GM12874 (cell line): ENCODE measurements around the gene COL4A2.

Experiments
- CTCF ChIP-seq: IDR thresholded peaks from 2 replicates; pipeline ENCODE4 v1.5.1; 2011; ENCODE audit warnings: low read depth, mild to moderate bottlenecking, control low read depth, low read length, moderate library complexity; ENCODE audit not compliant: insufficient read depth

The COL4A2 gene

DNA sequence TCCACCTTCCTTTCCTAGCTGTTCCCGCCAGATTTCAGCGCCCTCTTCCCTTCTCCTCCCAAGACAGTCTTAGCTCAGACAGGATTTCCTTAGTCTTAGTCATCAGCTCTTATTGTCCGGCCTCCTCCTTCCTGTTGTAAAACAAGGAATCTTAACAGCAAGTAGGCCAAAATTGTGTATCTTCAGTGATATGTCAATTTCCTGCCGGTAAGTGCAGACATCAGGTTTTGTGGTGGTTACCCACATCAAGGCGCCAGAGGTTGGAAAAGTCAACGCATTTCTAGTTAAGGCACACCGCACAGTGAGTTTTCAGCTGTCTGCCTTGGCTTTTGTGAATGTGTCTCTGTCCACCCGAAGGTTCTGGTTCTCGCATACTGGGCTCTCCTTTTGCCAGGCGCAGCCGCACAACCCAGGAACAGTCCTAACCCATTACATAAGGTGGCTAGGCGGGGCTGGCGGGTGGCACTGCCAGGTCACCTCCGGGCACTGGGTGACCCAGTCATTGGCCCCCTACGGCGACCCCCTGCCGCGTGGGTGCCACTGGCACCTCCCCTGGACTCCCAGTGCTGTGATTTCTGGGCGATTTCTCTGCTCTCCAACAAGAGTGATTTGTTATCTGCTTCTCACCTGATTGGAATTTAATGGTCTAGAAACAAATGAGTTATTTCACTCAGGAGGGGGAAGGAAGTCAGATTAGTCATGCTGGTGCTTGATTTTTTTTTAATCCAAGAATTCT lies 12.9 kb downstream of the COL4A2 start:
- TF ChIP-seq CTCF: no peak

GRCh38 chr13:110320645-110321044 lies 13.6 kb downstream of the COL4A2 start:
- no peak for TF ChIP-seq CTCF

DNA sequence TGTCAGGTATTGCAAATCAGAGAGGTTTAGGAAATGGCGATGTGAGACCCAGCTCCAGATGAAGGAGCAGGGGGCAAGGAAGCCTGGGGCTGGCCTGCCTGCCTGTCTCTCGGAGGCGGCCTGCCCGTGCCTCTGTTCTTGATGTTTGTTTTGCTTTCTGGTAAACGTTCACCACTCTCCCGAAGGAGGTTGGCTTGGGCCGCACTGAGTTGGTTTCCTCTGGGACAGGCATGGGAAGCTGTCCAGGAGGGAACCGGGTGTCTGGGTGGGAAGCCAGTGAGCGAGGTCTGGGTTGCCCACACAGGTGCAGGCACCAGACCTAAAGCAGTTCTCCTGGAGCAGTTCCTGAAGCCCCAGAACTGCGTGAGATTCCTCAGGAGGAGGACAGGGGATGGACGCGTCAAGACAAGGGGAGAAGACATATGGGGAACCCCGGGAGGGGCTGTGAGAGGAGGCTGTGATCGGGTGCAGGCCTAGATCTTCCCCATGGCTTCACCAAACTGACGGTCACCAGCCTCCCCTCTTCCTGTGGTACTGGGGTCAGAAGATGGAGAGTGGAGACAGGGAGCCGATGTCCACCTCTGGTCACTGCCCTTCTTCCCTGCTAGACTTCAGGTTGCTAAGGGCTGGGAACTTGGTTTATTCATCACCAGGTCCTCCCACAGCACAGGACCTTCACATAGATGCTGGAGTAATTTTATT lies 15.2 kb downstream of the COL4A2 start:
- no peak for TF ChIP-seq CTCF

DNA sequence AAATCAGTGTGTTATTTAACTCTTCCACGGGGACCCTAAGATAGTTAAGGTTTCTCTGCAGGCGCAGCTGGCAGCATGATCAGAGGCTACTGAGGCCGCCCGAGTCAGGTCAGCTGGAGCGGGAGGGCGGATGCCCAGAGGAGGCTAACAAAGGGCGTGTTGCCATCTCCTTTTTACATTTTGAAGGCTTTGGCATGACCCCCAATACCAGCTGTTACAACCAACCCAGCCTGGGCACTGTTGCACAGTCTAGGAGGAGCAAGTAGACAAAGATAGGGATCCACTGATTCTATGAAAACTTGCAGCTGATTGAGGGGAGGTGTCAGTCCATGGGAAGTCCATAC lies 15.7 kb downstream of the COL4A2 start:
- no peak for TF ChIP-seq CTCF

DNA sequence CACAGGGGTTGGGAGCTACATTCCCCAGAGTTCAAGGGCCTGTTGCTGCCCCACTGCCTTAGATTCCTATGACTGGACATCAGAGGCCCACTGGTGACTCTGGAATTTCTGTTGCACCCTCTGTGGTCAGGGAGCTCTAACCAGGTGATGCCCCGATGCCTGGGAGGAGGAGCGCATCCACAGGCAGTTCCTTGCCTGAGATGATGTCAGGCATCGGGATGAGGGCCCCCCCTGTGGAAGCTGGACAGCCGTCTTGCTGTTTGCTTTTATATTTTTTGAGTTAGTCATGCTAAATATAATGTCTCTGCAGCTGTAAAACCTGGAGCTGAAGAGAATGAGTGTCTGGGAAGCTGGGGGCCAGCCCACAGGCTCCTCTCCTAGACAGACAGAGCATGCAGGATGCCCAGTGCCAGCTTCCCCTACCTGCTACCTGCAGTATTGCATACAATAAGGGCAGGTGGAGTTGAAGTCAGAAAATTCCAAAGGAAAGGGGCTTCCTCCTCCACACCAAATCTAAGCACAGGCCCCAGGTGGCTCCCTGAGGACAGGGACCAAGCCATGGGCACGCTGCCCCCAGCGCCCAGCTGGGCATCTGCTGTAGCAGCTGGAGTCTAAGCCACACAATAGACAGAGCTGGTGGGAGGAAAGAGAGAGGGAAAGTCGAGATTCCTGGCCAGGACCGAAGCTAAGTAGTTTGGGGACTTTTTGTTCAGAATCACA lies 16.2 kb downstream of the COL4A2 start:
- no peak for TF ChIP-seq CTCF

GRCh38 chr13:110324026-110324749 lies 17.1 kb downstream of the COL4A2 start:
- TF ChIP-seq CTCF: no peak

GRCh38 chr13:110326263-110326904 lies 19.3 kb downstream of the COL4A2 start:
- no peak for TF ChIP-seq CTCF
